ENCODE measurements around the gene RNASE7.
"Not testable (repeated sequence)": the region's sequence is repeated elsewhere in the genome, so short reads cannot be mapped to it uniquely, and the experiment has no call there.

RNASE7 gene

GRCh38 chr14:21023817-21024584 lies 18.2 kb upstream of the RNASE7 start:
- DNase-seq, result peak in 1 of 2 donors; percentile 27

- DNase-seq, result peak; percentile 78 to 86
Observed at GRCh38 chr14:21024585-21025370, 17.4 kb upstream of the RNASE7 start, which contains the start of gene NDRG2. TSS of gene NDRG2 (minus strand) at chr14:21025061. CDS start at chr14:21023315, 1,746 bp downstream.

DNA sequence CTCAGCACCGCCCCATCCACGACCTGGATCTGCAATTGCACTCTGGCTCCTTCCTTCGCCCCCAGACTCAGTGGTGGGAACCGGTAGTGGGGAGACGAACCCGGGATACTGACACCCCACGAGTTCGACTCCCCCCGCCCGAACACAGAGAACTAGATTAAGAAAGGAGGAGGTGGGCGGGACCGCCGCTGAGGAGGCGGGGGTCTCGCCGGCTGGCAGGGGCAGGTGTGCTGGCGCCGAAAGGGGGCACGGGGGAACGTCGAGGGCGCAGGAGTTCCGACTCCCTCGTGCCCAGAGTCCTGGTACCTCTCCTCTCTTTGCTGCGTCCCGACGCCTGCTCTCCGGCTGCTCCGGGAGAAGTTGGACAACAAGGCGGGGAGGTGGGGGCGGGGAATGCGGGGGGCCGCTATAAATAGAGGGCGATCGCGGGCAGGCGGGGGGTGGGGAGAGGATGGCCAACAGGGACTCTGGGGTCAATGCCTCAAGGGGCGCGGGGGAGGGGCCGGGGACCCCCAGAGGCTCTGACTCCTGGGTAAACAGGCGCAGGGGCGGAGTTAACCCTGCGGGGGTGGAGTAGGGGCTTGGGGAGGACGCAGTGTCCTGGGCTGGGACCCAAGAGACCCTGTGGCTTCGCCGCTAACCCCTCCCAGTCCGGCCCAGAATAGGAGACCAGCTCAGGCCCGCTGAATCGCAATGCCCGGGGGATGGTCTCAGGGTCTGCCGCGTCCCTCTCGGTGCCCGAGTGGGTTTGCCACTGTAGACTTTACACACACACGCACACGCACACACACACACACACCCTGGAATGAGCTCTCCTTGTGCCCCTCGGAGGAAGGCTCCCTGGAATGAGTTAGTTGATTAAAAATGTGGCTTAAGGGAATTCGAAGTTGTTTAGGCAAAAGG lies 16.5 kb upstream of the RNASE7 start:
- DNase-seq, result no peak

- DNase-seq, result no peak
Observed at GRCh38 chr14:21026274-21026987, 15.7 kb upstream of the RNASE7 start.

DNA sequence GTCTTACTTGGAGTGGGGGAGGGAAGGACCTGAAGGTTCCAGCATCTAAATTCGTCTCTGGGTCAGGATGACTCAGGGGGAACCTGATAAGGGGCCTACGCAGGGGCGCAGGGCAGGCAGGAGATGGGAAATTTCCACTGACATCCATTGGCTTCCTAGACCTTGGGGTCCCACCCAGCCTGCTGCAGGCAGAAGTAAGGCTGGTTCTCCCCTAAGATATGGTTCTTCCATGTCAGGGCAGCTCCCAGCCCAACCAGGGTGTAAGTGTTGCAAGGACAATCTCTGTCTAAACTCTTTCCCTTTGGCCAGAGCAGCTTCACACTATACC lies 15.2 kb upstream of the RNASE7 start:
- no peak for DNase-seq

DNA sequence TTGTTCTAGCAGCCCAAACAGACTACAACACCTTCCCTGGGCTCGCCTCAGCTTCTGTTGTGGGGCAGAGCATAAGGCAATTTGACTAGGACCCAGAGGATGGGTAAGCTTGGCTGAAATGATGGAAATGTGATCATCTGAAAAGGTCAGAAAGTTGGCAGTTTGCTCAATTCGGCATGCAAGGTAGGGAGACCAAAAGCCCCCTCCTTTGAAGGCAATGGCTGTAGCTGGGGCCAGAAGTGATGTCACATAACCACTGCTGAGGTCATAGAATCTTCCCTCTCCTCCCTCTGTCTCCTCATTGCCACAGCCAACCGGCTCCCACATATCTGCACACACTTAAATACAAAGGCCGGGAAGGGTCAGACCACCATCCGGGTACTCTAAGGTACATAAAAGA lies 12.2 kb upstream of the RNASE7 start, which contains the start of gene TPPP2:
TSS of gene TPPP2 (plus strand) at position 301 of the 400 bp plus-strand sequence. CDS start 365 bp downstream, outside the sequence.
- no peak for DNase-seq

DNA sequence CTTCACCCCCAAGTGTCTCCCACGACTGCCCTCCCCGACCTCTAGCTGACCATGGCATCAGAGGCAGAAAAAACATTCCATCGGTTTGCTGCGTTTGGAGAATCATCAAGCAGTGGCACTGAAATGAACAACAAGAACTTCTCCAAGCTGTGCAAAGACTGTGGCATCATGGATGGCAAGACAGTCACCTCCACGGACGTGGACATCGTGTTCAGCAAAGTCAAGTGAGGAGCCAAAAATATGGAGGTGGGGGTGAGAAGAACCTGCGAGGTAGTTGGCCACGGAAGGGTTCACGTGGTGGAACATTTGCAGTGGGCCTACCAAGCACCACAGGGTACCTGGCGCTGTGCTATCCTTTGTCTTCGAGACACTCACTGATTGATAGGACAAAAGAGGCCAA lies 11.6 kb upstream of the RNASE7 start:
- DNase-seq, result no peak

- no peak for DNase-seq
Observed at GRCh38 chr14:21032326-21033132, 9.6 kb upstream of the RNASE7 start.

- no peak for DNase-seq
Observed at GRCh38 chr14:21033133-21033698, 8.9 kb upstream of the RNASE7 start.

DNA sequence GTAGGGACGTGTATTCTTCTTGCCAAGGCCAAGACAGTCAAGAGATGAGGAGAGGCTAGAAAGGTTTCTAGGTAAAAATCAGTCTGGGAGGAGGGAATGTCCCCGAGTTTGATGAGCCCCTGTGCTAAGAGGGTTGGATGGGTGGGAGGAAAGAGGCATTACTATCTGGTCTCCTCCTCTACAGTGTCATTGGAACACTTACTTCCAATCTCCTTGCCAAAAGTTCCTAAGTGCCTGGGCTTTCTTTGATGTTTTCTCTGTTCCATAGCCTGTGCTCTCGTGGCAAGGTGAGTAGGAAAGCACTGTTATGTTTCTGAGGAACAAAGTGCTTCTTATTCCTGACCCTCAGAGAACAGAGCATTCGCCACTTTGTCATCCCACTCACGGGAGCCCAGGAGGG lies 7.5 kb upstream of the RNASE7 start, which contains the start of gene RNASE13:
TSS of gene RNASE13 (minus strand) at position 101 of the 400 bp plus-strand sequence. CDS start 519 bp downstream, outside the sequence.
- no peak for DNase-seq

DNA sequence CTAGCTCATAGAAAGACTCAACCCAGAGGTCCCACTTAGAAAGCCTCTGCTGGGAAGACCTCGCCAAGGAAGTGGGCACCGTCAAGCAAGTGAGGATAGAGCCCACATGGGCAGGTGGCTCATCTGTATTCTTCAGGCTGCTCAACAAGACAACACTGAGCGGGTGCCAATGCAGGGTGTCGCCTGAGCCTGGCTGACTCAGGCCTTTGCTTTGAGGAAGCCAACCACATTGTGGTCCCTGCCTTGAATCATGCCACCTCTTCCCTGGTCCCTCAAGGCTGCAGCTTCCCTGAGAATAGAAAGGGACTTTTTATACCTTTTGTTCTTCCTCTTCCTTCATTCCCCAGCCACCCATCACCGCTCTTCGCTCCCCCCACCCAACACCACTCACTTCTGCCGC lies 5.4 kb upstream of the RNASE7 start:
- DNase-seq, result no peak

- no peak for DNase-seq
Observed at GRCh38 chr14:21037156-21037555, 5.0 kb upstream of the RNASE7 start.

- no peak for DNase-seq
Observed at GRCh38 chr14:21038441-21039422, 3.4 kb upstream of the RNASE7 start.

- peak in 1 of 2 donors; percentile 64 for DNase-seq
Observed at GRCh38 chr14:21039585-21040369, 2.4 kb upstream of the RNASE7 start.

- DNase-seq, result no peak
Observed at GRCh38 chr14:21040370-21040925, 1.7 kb upstream of the RNASE7 start.

DNA sequence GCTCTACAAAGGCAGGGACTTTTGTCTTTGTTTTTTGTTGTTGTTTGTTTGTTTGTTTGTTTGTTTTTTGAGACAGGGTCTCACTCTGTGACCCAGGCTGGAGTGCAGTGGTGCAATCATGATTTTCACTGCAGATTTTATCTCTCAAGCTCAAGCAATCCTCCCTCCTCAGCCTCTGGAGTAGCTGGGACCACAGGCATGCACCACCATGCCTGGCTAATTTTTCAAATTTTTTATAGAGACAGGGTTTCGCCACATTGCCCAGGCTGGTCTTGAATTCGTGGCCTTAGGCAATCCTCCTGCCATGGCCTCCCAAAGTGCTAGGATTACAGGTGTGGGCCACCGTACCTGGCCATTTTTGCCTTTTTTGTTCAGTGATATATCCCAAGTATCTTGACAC lies 1.2 kb upstream of the RNASE7 start:
- not testable (repeated sequence) for DNase-seq

GRCh38 chr14:21042918-21043317 lies 756 bp downstream of the RNASE7 start:
- DNase-seq, result no peak

DNA sequence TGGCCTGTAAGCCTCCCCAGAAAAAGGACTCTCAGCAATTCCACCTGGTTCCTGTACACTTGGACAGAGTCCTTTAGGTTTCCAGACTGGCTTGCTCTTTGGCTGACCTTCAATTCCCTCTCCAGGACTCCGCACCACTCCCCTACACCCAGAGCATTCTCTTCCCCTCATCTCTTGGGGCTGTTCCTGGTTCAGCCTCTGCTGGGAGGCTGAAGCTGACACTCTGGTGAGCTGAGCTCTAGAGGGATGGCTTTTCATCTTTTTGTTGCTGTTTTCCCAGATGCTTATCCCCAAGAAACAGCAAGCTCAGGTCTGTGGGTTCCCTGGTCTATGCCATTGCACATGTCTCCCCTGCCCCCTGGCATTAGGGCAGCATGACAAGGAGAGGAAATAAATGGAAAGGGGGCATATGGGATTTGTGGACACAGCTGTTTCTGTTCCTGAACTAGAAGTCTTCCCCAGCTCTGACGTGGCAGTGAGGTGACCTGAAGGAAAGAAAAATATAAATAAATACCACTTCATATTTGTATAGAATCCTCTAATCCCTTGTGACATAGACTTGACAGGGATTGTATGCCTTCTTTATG lies 1.3 kb downstream of the RNASE7 start:
- DNase-seq, result no peak
